HFFc6 (cell line): ENCODE data around the gene CHST11. TPM values are rescaled to one million over a fixed set of nuclear protein-coding genes. Genes with fewer than 3 reads are reported as not detected.
A peak's percentile ranks its signal among the peaks of the same experiment; 100 is the strongest.

ENCODE experiments used
- DNase-seq: peaks from one replicate; pipeline ENCODE4 v3.0.0-alpha.2; 2018
- H3K27ac Mint-ChIP-seq: 2 replicates; pipeline ENCODE4 v1.8.0; 2020; ENCODE audit warnings: mild to moderate bottlenecking, mixed read lengths
- H3K27me3 Mint-ChIP-seq: 2 replicates; pipeline ENCODE4 v1.8.0; 2021; ENCODE audit warnings: mild to moderate bottlenecking, moderate library complexity, mixed read lengths; ENCODE audit not compliant: insufficient read depth
- H3K36me3 Mint-ChIP-seq: 2 replicates; pipeline ENCODE4 v1.8.0; 2021; ENCODE audit warnings: low read depth, mixed read lengths
- H3K4me1 Mint-ChIP-seq: 2 replicates; pipeline ENCODE4 v1.8.0; 2020; ENCODE audit warnings: low read depth, mixed read lengths
- H3K4me3 Mint-ChIP-seq: 2 replicates; pipeline ENCODE4 v1.8.0; 2020; ENCODE audit warnings: mild to moderate bottlenecking, moderate library complexity, mixed read lengths
- H3K9me3 Mint-ChIP-seq: 2 replicates; pipeline ENCODE4 v1.8.0; 2020; ENCODE audit warnings: mild to moderate bottlenecking, mixed read lengths
- total RNA-seq, 6 experiments: library from RNA; stranded (reverse); fragmentation: NEBNext Ultra II Directional; extraction: Animal tissue kit (Norgen Biotek cat#: 25700); gene quantifications; 2 replicates in 1 of 6; 3 replicates in 5 of 6; pipeline ENCODE4 v1.2.3, GENCODE V29; 2021
- TF ChIP-seq, protein P1 (sequence below): fragments of 200-600 bp; sonication (generic); IDR thresholded peaks from 2 replicates; pipeline ENCODE4 v1.5.0; 2021; ENCODE audit warnings: antibody characterized with exemption, mild to moderate bottlenecking

The CHST11 gene
- total RNA-seq, 6 experiments from 2014 or later = 2.4 to 4.3 (median 3.8) TPM

DNA sequence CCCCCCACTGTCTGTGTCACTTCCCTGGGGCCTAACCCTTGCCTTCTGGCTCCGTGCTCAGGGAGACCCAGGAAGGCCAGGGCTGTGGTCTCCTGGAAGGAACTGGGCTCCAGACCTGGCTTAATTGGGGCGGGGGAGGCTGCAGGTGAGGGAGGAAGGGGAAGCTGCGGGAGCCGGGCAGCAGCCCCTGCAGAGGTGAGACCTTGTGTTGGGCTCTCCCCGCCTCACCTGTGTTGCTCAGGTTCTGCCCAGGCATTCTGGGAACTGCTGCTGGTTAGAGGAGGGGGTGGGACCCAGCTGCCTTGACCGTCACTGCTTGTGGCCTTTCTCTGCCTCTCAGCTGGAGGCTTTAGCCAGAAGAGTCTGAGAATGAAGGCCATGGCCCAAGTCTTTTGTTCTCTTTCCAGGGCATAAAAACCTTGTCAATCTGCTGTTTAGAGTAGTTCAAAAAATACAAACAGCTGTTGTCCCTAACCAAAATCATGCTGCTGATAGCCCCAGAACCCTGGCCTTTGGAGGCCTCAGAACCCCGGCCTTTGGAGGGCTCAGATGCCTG, 247.6 kb downstream of the CHST11 start:
- TF ChIP-seq, protein P1, sequence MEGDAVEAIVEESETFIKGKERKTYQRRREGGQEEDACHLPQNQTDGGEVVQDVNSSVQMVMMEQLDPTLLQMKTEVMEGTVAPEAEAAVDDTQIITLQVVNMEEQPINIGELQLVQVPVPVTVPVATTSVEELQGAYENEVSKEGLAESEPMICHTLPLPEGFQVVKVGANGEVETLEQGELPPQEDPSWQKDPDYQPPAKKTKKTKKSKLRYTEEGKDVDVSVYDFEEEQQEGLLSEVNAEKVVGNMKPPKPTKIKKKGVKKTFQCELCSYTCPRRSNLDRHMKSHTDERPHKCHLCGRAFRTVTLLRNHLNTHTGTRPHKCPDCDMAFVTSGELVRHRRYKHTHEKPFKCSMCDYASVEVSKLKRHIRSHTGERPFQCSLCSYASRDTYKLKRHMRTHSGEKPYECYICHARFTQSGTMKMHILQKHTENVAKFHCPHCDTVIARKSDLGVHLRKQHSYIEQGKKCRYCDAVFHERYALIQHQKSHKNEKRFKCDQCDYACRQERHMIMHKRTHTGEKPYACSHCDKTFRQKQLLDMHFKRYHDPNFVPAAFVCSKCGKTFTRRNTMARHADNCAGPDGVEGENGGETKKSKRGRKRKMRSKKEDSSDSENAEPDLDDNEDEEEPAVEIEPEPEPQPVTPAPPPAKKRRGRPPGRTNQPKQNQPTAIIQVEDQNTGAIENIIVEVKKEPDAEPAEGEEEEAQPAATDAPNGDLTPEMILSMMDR = no peak
- Mint-ChIP-seq H3K4me3 (no peak overlapping the region), H3K36me3 (no peaks in the 10 kb centered on the region), H3K4me1 (peaks cover 51% of the 10 kb centered on the region), H3K27ac (no peak overlapping the region), H3K9me3 (no peaks in the 10 kb centered on the region), H3K27me3 (peaks cover 6% of the 10 kb centered on the region)
- DNase-seq = no peak

DNA sequence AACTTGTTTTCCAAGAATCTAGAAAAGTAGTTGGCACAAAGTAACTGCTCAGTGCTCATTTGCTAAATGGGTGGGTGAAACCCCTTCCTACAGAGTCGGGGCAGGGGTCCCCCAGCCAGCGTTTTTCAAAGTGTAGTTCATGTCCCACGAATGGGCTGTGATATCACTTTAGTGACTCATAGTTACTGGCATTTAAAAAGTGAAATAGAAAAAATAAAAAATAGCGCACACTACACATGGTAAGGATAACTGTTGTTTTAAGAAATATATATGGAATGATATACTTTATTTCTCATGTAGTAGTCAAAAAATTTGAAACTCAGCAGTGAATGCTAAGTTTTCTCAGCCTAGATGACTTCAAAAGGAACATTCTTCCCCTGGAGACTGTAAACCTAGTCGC, 250.4 kb downstream of the CHST11 start:
- DNase-seq = no peak
- H3K27me3 Mint-ChIP-seq = peaks cover 6% of the 10 kb centered on the region
- H3K4me3 Mint-ChIP-seq = peak overlapping the region; percentile 30; the same call in 1 of the 2 replicates
- H3K4me1 Mint-ChIP-seq = peaks cover 63% of the 10 kb centered on the region
- TF ChIP-seq, protein P1 = no peak
- H3K9me3 Mint-ChIP-seq = no peaks in the 10 kb centered on the region
- peak overlapping the region; percentile 22; the same call in 1 of the 2 replicates for H3K27ac Mint-ChIP-seq
- H3K36me3 Mint-ChIP-seq = no peaks in the 10 kb centered on the region

DNA sequence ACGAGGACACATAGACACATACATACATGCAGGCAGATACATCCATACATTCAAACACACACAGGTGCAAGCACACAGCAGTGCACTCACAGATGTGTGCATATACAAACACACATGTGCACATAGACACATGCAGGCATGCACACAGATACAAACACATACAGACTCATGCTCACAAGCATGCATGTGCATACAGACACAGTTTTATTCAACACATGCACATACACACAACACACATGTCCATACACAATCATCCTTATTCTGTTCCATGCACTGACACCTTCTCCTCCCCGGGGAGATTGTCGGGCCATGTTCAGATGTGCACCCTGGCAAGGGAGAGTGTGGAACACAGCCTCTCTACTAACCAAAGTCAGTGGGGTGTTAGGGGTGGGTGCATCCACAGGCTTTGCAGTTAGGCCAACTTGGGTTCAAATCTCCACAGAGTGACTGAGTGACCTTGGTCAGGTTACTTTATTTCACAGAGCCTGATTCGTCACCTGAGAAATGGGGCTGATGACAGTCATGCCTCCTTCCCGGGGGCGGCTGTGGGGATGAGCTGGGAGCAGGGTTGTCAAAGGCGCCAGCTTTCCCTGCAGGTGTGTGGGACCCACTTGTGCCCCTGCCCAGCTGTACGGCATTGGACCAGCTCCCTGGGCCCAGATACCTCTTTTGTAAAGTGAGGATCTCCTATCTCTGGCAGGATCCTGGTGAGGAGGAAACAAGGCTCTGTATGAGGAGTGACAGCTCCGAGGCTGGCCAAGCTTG, 251.2 kb downstream of the CHST11 start:
- no peaks in the 10 kb centered on the region for H3K9me3 Mint-ChIP-seq
- peaks cover 63% of the 10 kb centered on the region for H3K4me1 Mint-ChIP-seq
- H3K36me3 Mint-ChIP-seq = no peaks in the 10 kb centered on the region
- H3K4me3 Mint-ChIP-seq = no peak overlapping the region; the same call in 1 of the 2 replicates
- H3K27ac Mint-ChIP-seq = no peak overlapping the region
- no peak for DNase-seq
- H3K27me3 Mint-ChIP-seq = peaks cover 6% of the 10 kb centered on the region
- TF ChIP-seq, protein P1 = no peak

DNA sequence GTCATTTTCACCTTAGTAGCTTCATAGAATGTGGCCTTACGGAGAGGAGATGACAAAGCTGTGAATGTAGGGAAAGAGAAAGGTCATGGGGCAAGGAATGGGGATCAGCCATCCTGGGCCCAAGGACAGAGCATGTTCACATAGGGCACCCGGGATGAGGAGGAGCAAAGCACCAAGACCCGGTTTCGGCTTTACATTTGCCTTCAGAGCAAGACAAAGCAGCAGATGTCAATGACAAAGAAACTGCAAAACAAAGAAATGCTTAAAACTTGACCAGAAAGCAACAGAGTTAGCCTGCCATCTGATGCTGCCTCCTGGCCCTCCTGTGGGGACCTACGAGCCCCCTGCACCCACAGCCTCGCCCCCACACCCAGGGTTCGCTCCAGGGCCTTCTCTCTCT, 252.1 kb downstream of the CHST11 start:
- DNase-seq = no peak
- Mint-ChIP-seq H3K36me3 (no peaks in the 10 kb centered on the region), H3K27me3 (peaks cover 6% of the 10 kb centered on the region), H3K27ac (no peak overlapping the region), H3K4me3 (no peak overlapping the region), H3K9me3 (no peaks in the 10 kb centered on the region), H3K4me1 (peaks cover 58% of the 10 kb centered on the region)
- TF ChIP-seq, protein P1 = no peak

DNA sequence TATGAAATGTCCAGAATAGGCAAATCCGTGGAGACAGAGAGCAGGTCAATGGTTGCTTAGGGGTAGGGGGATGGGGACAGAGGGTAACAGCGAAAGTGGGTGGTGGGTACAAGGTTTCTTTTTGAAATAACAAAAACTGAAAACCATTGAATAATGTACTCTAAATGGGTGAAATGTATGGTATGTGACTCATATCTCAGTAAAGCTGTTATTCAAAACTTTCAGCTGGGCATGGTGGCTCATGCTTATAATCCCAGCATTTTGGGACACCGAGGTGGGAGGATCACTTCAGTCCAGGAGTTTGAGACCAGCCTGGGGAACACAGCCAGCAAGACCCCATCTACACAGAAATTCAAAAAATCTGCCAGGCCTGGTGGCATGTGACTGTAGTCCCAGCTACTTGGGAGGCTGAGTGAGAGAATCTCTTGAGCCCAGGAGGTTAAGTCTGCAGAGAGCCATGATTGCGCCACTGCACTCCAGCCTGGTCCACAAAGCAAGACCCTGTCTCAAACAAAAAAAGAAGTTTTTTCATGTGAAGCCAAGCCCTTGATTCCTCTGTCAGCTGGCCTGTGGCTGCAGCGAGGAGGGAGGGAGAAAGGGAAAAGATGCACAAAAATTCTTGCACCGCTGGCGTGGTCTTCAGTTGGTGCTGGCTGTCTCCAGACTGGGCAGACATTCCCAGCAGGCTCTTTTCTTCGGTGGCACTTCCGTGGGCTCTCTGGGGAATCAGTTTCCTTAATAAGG, 253.1 kb downstream of the CHST11 start:
- TF ChIP-seq, protein P1 = no peak
- DNase-seq = peak; percentile 22
- Mint-ChIP-seq H3K27me3 (peaks cover 8% of the 10 kb centered on the region), H3K4me3 (peak overlapping the region; percentile 81), H3K9me3 (no peaks in the 10 kb centered on the region), H3K36me3 (no peaks in the 10 kb centered on the region), H3K27ac (peak overlapping the region; percentile 80), H3K4me1 (peaks cover 58% of the 10 kb centered on the region)
